BJ (cell line): Measurements from ENCODE around the gene ADARB2. TPM values are rescaled to one million over a fixed set of nuclear protein-coding genes. Genes with fewer than 3 reads are reported as not detected.

Source experiments
- CTCF ChIA-PET: fragments of 350-600 bp; formaldehyde crosslinking; extraction: SDS; loops from one replicate; lab custom pipeline; 2021; ENCODE audit warnings: antibody characterized with exemption, inconsistent platforms; lab: Yijun Ruan, JAX
- POLR2A ChIA-PET: fragments of 300-600 bp; sonication (Branson Sonifier 250); formaldehyde crosslinking; extraction: SDS; loops from one replicate; lab custom pipeline; 2021; ENCODE audit warnings: antibody characterized with exemption; lab: Charles Lee
- DNase-seq: peaks from one replicate; pipeline ENCODE4 v3.0.0-alpha.2; 2011; ENCODE audit warnings: low read depth
- H3K27me3 ChIP-seq: 2 replicates; pipeline ENCODE4 v1.6.0; 2011; ENCODE audit warnings: low read length; ENCODE audit not compliant: control insufficient read depth, insufficient read depth
- H3K36me3 ChIP-seq: 2 replicates; pipeline ENCODE4 v1.5.1; 2011; ENCODE audit warnings: low read length; ENCODE audit not compliant: control insufficient read depth, insufficient read depth
- H3K4me3 ChIP-seq: 2 replicates; pipeline ENCODE4 v1.5.1; 2011; ENCODE audit warnings: low read depth, mild to moderate bottlenecking, control low read depth, low read length
- CTCF ChIP-seq: IDR thresholded peaks from 2 replicates; pipeline ENCODE4 v1.5.1; 2011; ENCODE audit warnings: low read depth, mild to moderate bottlenecking, control low read depth, inconsistent platforms, low read length, moderate library complexity; ENCODE audit not compliant: insufficient read depth
- polyA plus RNA-seq: library from polyadenylated mRNA; depleted of rRNA; stranded (reverse); fragments of >200 nt; gene quantifications from 2 replicates; pipeline ENCODE4 v1.2.3, GENCODE V29; 2011

Gene ADARB2
- polyA plus RNA-seq, 1 experiment: not detected

- DNase-seq: no peak
- Histone ChIP-seq H3K4me3 (no peak overlapping the region), H3K36me3 (no peaks in the 10 kb centered on the region), H3K27me3 (no peaks in the 10 kb centered on the region)
- CTCF ChIA-PET: interaction anchor here (0.8 kb wide), 1 partner anchor 12 kb away, joined by 3 read pairs; no protein-coding TSS in a partner anchor
- POLR2A ChIA-PET: no interaction called here
- no peak for TF ChIP-seq CTCF
Measured at GRCh38 chr10:1149793-1150637, 587.3 kb downstream of the ADARB2 start.

- DNase-seq: no peak
- Histone ChIP-seq H3K27me3 (no peaks in the 10 kb centered on the region), H3K4me3 (no peak overlapping the region), H3K36me3 (no peaks in the 10 kb centered on the region)
- ChIA-PET POLR2A (no interaction called here), CTCF (interaction anchor here (0.8 kb wide), 1 partner anchor 11 kb away, joined by 3 read pairs; no protein-coding TSS in a partner anchor)
- no peak for TF ChIP-seq CTCF
Measured at GRCh38 chr10:1148855-1149605, 588.3 kb downstream of the ADARB2 start.

GRCh38 chr10:1147810-1148209 lies 589.5 kb downstream of the ADARB2 start:
- Histone ChIP-seq H3K4me3 (no peak overlapping the region), H3K36me3 (no peaks in the 10 kb centered on the region), H3K27me3 (no peaks in the 10 kb centered on the region)
- no peak for DNase-seq
- ChIA-PET POLR2A (no interaction called here), CTCF (no interaction called here)
- TF ChIP-seq CTCF: no peak

GRCh38 chr10:1142596-1142995 lies 594.7 kb downstream of the ADARB2 start:
- CTCF ChIA-PET: no interaction called here

More at GRCh38 chr10:1142596-1142995, 594.7 kb downstream of the ADARB2 start:
- Histone ChIP-seq H3K36me3 (no peaks in the 10 kb centered on the region), H3K4me3 (no peak overlapping the region), H3K27me3 (no peaks in the 10 kb centered on the region)
- POLR2A ChIA-PET: no interaction called here
- DNase-seq: no peak
- TF ChIP-seq CTCF: no peak
